ENCODE data around the gene TXLNB. TPM values are rescaled to one million over a fixed set of nuclear protein-coding genes. Genes with fewer than 3 reads are reported as not detected.

TXLNB gene
- total RNA-seq, 1 donor from 2014 or later: not detected

DNA sequence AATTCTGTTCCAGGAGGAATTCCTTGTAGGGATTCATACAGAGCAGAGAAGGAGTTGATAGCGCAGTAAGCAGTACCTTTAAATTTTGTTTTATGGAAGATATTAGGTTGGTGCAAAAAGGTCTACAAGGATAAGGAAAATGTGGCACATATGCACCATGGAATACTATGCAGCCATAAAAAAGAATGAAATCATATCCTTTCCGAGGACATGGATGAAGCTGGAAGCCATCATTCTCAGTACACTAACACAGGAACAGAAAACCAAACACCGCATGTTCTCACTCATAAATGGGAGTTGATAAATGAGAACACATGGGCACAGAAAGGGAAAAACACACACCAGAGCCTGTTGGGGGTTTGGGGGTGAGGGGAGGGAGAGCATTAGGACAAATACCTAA lies 37.4 kb upstream of the TXLNB start:
- H3K27ac Mint-ChIP-seq: peak overlapping the region; percentile 59
- no peak overlapping the region for H3K4me3 Mint-ChIP-seq (ENCODE audit: low read depth)
- H3K4me1 Mint-ChIP-seq (ENCODE audit: low read depth): no peaks in the 10 kb centered on the region
- TF ChIP-seq CTCF (IDR thresholded peaks at IDR 0.05; ENCODE audit: unreplicated experiment): no peak
- no peaks in the 10 kb centered on the region for H3K36me3 Mint-ChIP-seq (ENCODE audit: insufficient read depth)
- H3K27me3 Mint-ChIP-seq: no peaks in the 10 kb centered on the region
- H3K9me3 Mint-ChIP-seq (ENCODE audit: low read depth): no peaks in the 10 kb centered on the region
- no peak for DNase-seq (ENCODE audit: low spot score, unreplicated experiment)

- Mint-ChIP-seq H3K9me3 (ENCODE audit: low read depth) (no peaks in the 10 kb centered on the region), H3K4me3 (ENCODE audit: low read depth) (no peak overlapping the region), H3K4me1 (ENCODE audit: low read depth) (no peaks in the 10 kb centered on the region), H3K36me3 (ENCODE audit: insufficient read depth) (no peaks in the 10 kb centered on the region), H3K27ac (no peak overlapping the region), H3K27me3 (no peaks in the 10 kb centered on the region)
- no peak for TF ChIP-seq CTCF (IDR thresholded peaks at IDR 0.05; ENCODE audit: unreplicated experiment)
- DNase-seq (ENCODE audit: low spot score, unreplicated experiment): no peak
Measured at GRCh38 chr6:139327038-139327437, 35.2 kb upstream of the TXLNB start.

GRCh38 chr6:139325686-139326085 lies 33.9 kb upstream of the TXLNB start:
- H3K9me3 Mint-ChIP-seq (ENCODE audit: low read depth): no peaks in the 10 kb centered on the region
- no peak for TF ChIP-seq CTCF (IDR thresholded peaks at IDR 0.05; ENCODE audit: unreplicated experiment)
- no peaks in the 10 kb centered on the region for H3K4me1 Mint-ChIP-seq (ENCODE audit: low read depth)
- DNase-seq (ENCODE audit: low spot score, unreplicated experiment): no peak
- no peak overlapping the region for H3K4me3 Mint-ChIP-seq (ENCODE audit: low read depth)
- no peak overlapping the region for H3K27ac Mint-ChIP-seq
- no peaks in the 10 kb centered on the region for H3K36me3 Mint-ChIP-seq (ENCODE audit: insufficient read depth)
- H3K27me3 Mint-ChIP-seq: no peaks in the 10 kb centered on the region

DNA sequence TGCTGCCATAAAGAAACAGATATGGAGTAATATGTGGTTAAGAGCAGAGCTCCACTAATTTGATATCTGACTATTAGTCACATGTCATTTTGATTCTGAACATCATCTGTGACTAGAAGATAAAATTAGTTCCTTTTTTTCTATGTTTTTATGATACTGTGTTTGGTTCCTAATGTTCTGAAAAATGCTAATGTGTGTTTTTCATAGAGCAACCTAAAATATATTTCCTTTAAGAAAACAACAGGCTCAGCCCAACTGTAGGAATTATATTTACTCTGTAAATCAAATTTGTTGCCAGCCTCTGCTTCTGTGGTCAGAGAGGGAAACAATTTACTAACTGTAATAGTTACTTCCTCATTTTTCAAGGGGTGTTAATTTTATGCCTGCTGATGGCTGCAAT lies 33.3 kb upstream of the TXLNB start:
- Mint-ChIP-seq H3K27me3 (no peaks in the 10 kb centered on the region), H3K4me3 (ENCODE audit: low read depth) (no peak overlapping the region), H3K27ac (no peak overlapping the region), H3K9me3 (ENCODE audit: low read depth) (no peaks in the 10 kb centered on the region), H3K36me3 (ENCODE audit: insufficient read depth) (no peaks in the 10 kb centered on the region), H3K4me1 (ENCODE audit: low read depth) (no peaks in the 10 kb centered on the region)
- no peak for DNase-seq (ENCODE audit: low spot score, unreplicated experiment)
- TF ChIP-seq CTCF (IDR thresholded peaks at IDR 0.05; ENCODE audit: unreplicated experiment): no peak

DNA sequence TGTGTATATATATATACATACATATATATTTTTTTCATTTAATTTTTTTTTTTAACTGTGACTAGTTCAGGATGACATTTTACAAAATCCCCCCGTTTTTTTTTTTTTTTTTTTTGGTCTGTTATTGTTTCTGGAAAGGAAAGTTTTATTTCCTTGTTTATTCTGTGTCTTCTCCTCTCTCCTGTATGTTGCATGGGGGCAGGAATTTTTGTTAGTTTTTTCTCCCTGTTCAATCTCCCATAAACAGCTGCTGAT lies 32.4 kb upstream of the TXLNB start:
- Mint-ChIP-seq H3K4me1 (ENCODE audit: low read depth) (no peaks in the 10 kb centered on the region), H3K9me3 (ENCODE audit: low read depth) (no peaks in the 10 kb centered on the region), H3K27ac (no peak overlapping the region), H3K4me3 (ENCODE audit: low read depth) (no peak overlapping the region), H3K36me3 (ENCODE audit: insufficient read depth) (no peaks in the 10 kb centered on the region), H3K27me3 (no peaks in the 10 kb centered on the region)
- TF ChIP-seq CTCF (IDR thresholded peaks at IDR 0.05; ENCODE audit: unreplicated experiment): no peak
- DNase-seq (ENCODE audit: low spot score, unreplicated experiment): no peak
